H9 (cell line): ENCODE data around the gene FAM193A. TPM values are rescaled to one million over a fixed set of nuclear protein-coding genes. Genes with fewer than 3 reads are reported as not detected.

ENCODE experiments used
- DNase-seq: peaks from one replicate; pipeline ENCODE4 v3.0.0-alpha.2; 2017
- H2AFZ ChIP-seq: one replicate; pipeline ENCODE4 v1.6.1; 2013; ENCODE audit warnings: mild to moderate bottlenecking, low read length, control low read depth, moderate library complexity
- H2AK5ac ChIP-seq: 2 replicates; pipeline ENCODE4 v1.6.1; 2013; ENCODE audit warnings: low read length, control low read depth, mixed read lengths; ENCODE audit not compliant: insufficient read length
- H2BK120ac ChIP-seq: one replicate; pipeline ENCODE4 v1.6.1; 2013; ENCODE audit warnings: low read depth, mild to moderate bottlenecking, low read length, control low read depth, inconsistent platforms; ENCODE audit not compliant: poor library complexity, severe bottlenecking
- H2BK12ac ChIP-seq: 2 replicates; pipeline ENCODE4 v1.6.1; 2013; ENCODE audit warnings: low read length, control low read depth, mixed read lengths, low read depth; ENCODE audit not compliant: insufficient read length
- H2BK15ac ChIP-seq: 2 replicates; pipeline ENCODE4 v1.6.1; 2013; ENCODE audit warnings: low read depth, low read length, control low read depth
- H2BK20ac ChIP-seq: one replicate; pipeline ENCODE4 v1.6.1; 2013; ENCODE audit warnings: low read depth, mild to moderate bottlenecking, low read length, control low read depth, inconsistent platforms; ENCODE audit not compliant: poor library complexity, severe bottlenecking
- H2BK5ac ChIP-seq: 2 replicates; pipeline ENCODE4 v1.6.1; 2013; ENCODE audit warnings: low read length, control low read depth, mixed read lengths; ENCODE audit not compliant: insufficient read length
- H3K14ac ChIP-seq: 2 replicates; pipeline ENCODE4 v1.6.1; 2013; ENCODE audit warnings: low read length, control low read depth; ENCODE audit not compliant: insufficient read depth
- H3K18ac ChIP-seq: 2 replicates; pipeline ENCODE4 v1.6.1; 2013; ENCODE audit warnings: low read depth, mild to moderate bottlenecking, mixed read lengths, low read length, control low read depth; ENCODE audit not compliant: insufficient read length
- H3K23ac ChIP-seq: 2 replicates; pipeline ENCODE4 v1.6.1; 2013; ENCODE audit warnings: low read length, control low read depth, mixed read lengths, low read depth; ENCODE audit not compliant: insufficient read length
- H3K23me2 ChIP-seq: 2 replicates; pipeline ENCODE4 v1.6.1; 2013; ENCODE audit warnings: low read depth, mild to moderate bottlenecking, mixed read lengths, low read length, control low read depth; ENCODE audit not compliant: insufficient read length, poor library complexity, severe bottlenecking
- H3K27ac ChIP-seq: 2 replicates; pipeline ENCODE4 v1.5.1; 2013; ENCODE audit warnings: low read length, control low read depth, mixed read lengths, low read depth; ENCODE audit not compliant: insufficient read length
- H3K27me3 ChIP-seq: 2 replicates; pipeline ENCODE4 v1.6.1; 2013; ENCODE audit warnings: low read length, control low read depth, inconsistent platforms; ENCODE audit not compliant: insufficient read depth
- H3K4ac ChIP-seq: 2 replicates; pipeline ENCODE4 v1.6.1; 2013; ENCODE audit warnings: low read depth, mild to moderate bottlenecking, control low read depth, inconsistent platforms, low read length, moderate library complexity
- H3K4me1 ChIP-seq: 2 replicates; pipeline ENCODE4 v1.6.1; 2013; ENCODE audit warnings: low read length, control low read depth, inconsistent platforms; ENCODE audit not compliant: insufficient read depth
- H3K4me2 ChIP-seq: 2 replicates; pipeline ENCODE4 v1.6.1; 2013; ENCODE audit warnings: low read length, control low read depth, mixed read lengths; ENCODE audit not compliant: insufficient read length, insufficient read depth
- H3K56ac ChIP-seq: 2 replicates; pipeline ENCODE4 v1.6.1; 2013; ENCODE audit warnings: low read depth, mild to moderate bottlenecking, mixed read lengths, low read length, control low read depth; ENCODE audit not compliant: insufficient read length
- H3K79me1 ChIP-seq: 2 replicates; pipeline ENCODE4 v1.6.1; 2013; ENCODE audit warnings: low read depth, mild to moderate bottlenecking, moderate library complexity, low read length, control low read depth, inconsistent platforms; ENCODE audit not compliant: insufficient read depth, poor library complexity, severe bottlenecking
- H3K79me2 ChIP-seq: 2 replicates; pipeline ENCODE4 v1.6.1; 2013; ENCODE audit warnings: low read length, control low read depth, inconsistent platforms; ENCODE audit not compliant: insufficient read depth
- H3K9ac ChIP-seq: 2 replicates; pipeline ENCODE4 v1.6.1; 2013; ENCODE audit warnings: low read length, control low read depth, mixed read lengths; ENCODE audit not compliant: insufficient read length; ENCODE audit errors: extremely low read depth
- H3K9me3 ChIP-seq: one replicate; pipeline ENCODE4 v1.6.1; 2013; ENCODE audit warnings: low read depth, low read length, inconsistent platforms; ENCODE audit not compliant: control insufficient read depth
- H3T11ph ChIP-seq: one replicate; pipeline ENCODE4 v1.6.1; 2013; ENCODE audit warnings: mild to moderate bottlenecking, low read length, control low read depth, inconsistent platforms
- H4K20me1 ChIP-seq: one replicate; pipeline ENCODE4 v1.6.1; 2013; ENCODE audit not compliant: control insufficient read depth, insufficient read length, insufficient read depth
- H4K5ac ChIP-seq: 2 replicates; pipeline ENCODE4 v1.6.1; 2013; ENCODE audit warnings: low read depth, mild to moderate bottlenecking, mixed read lengths, low read length, control low read depth; ENCODE audit not compliant: insufficient read length
- H4K8ac ChIP-seq: replicated peaks from 2 replicates; pipeline ENCODE4 v1.6.1; 2013; ENCODE audit warnings: low read length, control low read depth, mixed read lengths, low read depth; ENCODE audit not compliant: insufficient read length
- H4K91ac ChIP-seq: 2 replicates; pipeline ENCODE4 v1.6.1; 2013; ENCODE audit warnings: low read depth, mild to moderate bottlenecking, moderate library complexity, mixed read lengths, low read length, control low read depth; ENCODE audit not compliant: insufficient read length
- H3K27ac Mint-ChIP-seq, 3 experiments: 2 replicates in 2 of 3; 3 replicates in 1 of 3; pipeline ENCODE4 v1.8.0; 2020 to 2021; ENCODE audit warnings: mixed read lengths in 3 of 3, mild to moderate bottlenecking in 1 of 3, moderate library complexity in 1 of 3
- H3K27me3 Mint-ChIP-seq: 2 replicates; pipeline ENCODE4 v1.8.0; 2021; ENCODE audit warnings: low read depth, mild to moderate bottlenecking, moderate library complexity, mixed read lengths
- H3K36me3 Mint-ChIP-seq, 3 experiments: 2 replicates in 2 of 3; 3 replicates in 1 of 3; pipeline ENCODE4 v1.8.0; 2020 to 2021; ENCODE audit warnings: low read depth in 3 of 3, mixed read lengths in 3 of 3; ENCODE audit not compliant: insufficient read depth in 1 of 3
- H3K4me1 Mint-ChIP-seq, 2 experiments: 2 replicates each; pipeline ENCODE4 v1.8.0; 2020; ENCODE audit warnings: mixed read lengths in 2 of 2
- H3K4me3 Mint-ChIP-seq, 2 experiments: 2 replicates in 1 of 2; 3 replicates in 1 of 2; pipeline ENCODE4 v1.8.0; 2020 to 2021; ENCODE audit warnings: mild to moderate bottlenecking in 2 of 2, mixed read lengths in 2 of 2, moderate library complexity in 1 of 2
- H3K9me3 Mint-ChIP-seq, 2 experiments: 2 replicates in 1 of 2; 3 replicates in 1 of 2; pipeline ENCODE4 v1.8.0; 2020; ENCODE audit warnings: mild to moderate bottlenecking in 2 of 2, mixed read lengths in 2 of 2, moderate library complexity in 1 of 2
- WGBS: extraction: QIAGEN DNeasy Blood & Tissue Kit; methylation state at CpG from one replicate; pipeline ENCODE4 v1.1.7; 2013; ENCODE audit warnings: missing lambda C conversion rate, low lambda C conversion rate, mixed read lengths; ENCODE audit not compliant: insufficient read length; ENCODE audit errors: extremely low coverage; 5-methylcytosine and 5-hydroxymethylcytosine counted together
- total RNA-seq: library from RNA; stranded (reverse); gene quantifications from 2 replicates; pipeline ENCODE4 v1.2.1, GENCODE V29; 2021
- TF ChIP-seq, protein P1 (sequence below): fragments of 200-600 bp; sonication (generic); conservative IDR thresholded peaks from 3 replicates; pipeline ENCODE4 v1.8.0; 2021; ENCODE audit warnings: antibody characterized with exemption, mild to moderate bottlenecking

The FAM193A gene
- total RNA-seq, 1 experiment from 2014 or later, result 36.9 TPM

DNA sequence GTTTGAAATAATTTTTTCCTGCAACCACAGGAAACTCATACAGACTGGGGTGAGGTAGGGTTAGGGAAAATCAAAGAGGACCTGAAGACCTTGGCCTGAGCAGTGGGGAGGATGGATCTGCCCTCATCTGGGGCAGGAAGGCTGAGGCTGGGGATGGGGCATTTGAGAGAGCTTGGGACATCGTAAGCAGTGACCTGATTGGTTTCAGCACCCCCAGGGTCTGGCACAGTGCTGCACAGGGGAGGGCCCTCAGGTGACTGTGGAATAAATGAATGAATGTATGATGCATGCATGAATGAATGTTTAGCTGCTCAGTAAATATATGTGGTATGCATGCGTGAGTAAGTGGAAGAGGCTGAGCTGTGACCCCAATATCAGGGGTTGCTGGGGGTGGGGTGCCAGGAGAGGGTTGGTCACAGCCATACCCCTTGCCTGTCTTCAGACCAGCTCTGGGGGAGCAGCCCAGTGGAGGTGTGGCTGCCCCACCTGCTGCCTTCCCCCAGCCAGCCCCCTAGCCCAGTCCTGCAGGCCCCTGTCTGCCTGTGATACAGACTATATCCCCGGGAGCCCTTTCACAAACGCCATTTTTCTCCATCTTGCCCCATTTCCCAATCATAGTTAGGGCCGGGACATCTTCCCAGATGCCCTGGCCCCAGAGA is 230.7 kb downstream of the FAM193A start:
- no peak overlapping the region for H3K9ac ChIP-seq
- H3K23ac ChIP-seq, result no peak overlapping the region
- no peaks in the 10 kb centered on the region for H3K27me3 ChIP-seq
- H2AFZ ChIP-seq, result no peak overlapping the region
- no peak overlapping the region for H4K91ac ChIP-seq
- no peaks in the 10 kb centered on the region for H3K79me1 ChIP-seq
- H4K20me1 ChIP-seq, result no peaks in the 10 kb centered on the region
- no peak overlapping the region for H2BK12ac ChIP-seq
- no peak overlapping the region for H2AK5ac ChIP-seq
- H2BK5ac ChIP-seq, result no peak overlapping the region
- H3K4me2 ChIP-seq, result no peak overlapping the region
- no peak overlapping the region for H4K8ac ChIP-seq
- no peaks in the 10 kb centered on the region for H3K23me2 ChIP-seq
- H3K27ac ChIP-seq, result no peak overlapping the region
- H3K4me1 ChIP-seq, result no peaks in the 10 kb centered on the region
- no peak overlapping the region for H3K4ac ChIP-seq
- no peak for DNase-seq
- H3K36me3 Mint-ChIP-seq, result peaks cover 0 to 13% (median 9%) of the 10 kb centered on the region in 3 experiments; a peak in 4 of 7 replicates
- no peak overlapping the region for H3K18ac ChIP-seq
- H3K9me3 ChIP-seq, result no peaks in the 10 kb centered on the region
- H3K4me3 Mint-ChIP-seq, result no peak overlapping the region
- no CpG with 5 or more reads among the region's 5 CpGs for WGBS
- H3K14ac ChIP-seq, result no peak overlapping the region
- H3K79me2 ChIP-seq, result no peaks in the 10 kb centered on the region
- no peak overlapping the region for H2BK120ac ChIP-seq
- peaks cover 2% of the 10 kb centered on the region for H3K27me3 Mint-ChIP-seq
- no peak overlapping the region for H2BK20ac ChIP-seq
- peaks cover 12 to 21% of the 10 kb centered on the region in 2 experiments; a peak in 4 of 5 replicates for H3K9me3 Mint-ChIP-seq
- peaks cover 19 to 21% of the 10 kb centered on the region in 2 experiments for H3K4me1 Mint-ChIP-seq
- H4K5ac ChIP-seq, result no peak overlapping the region
- H3K27ac Mint-ChIP-seq, result no peak overlapping the region; a peak in 1 of 7 replicates
- TF ChIP-seq, protein P1, sequence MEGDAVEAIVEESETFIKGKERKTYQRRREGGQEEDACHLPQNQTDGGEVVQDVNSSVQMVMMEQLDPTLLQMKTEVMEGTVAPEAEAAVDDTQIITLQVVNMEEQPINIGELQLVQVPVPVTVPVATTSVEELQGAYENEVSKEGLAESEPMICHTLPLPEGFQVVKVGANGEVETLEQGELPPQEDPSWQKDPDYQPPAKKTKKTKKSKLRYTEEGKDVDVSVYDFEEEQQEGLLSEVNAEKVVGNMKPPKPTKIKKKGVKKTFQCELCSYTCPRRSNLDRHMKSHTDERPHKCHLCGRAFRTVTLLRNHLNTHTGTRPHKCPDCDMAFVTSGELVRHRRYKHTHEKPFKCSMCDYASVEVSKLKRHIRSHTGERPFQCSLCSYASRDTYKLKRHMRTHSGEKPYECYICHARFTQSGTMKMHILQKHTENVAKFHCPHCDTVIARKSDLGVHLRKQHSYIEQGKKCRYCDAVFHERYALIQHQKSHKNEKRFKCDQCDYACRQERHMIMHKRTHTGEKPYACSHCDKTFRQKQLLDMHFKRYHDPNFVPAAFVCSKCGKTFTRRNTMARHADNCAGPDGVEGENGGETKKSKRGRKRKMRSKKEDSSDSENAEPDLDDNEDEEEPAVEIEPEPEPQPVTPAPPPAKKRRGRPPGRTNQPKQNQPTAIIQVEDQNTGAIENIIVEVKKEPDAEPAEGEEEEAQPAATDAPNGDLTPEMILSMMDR, result no peak
- no peak overlapping the region for H3T11ph ChIP-seq
- H2BK15ac ChIP-seq, result no peak overlapping the region
- H3K56ac ChIP-seq, result no peak overlapping the region
